Transverse colon (tissue), 4 donors: ENCODE results near the gene TRMU.

Experiments
- POLR2AphosphoS5 ChIP-seq, 3 donors: sonication (generic); formaldehyde crosslinking; IDR thresholded peaks; one replicate each; pipeline ENCODE4 v1.6.1; 2016; ENCODE audit warnings: antibody characterized with exemption in 3 of 3
- TF ChIP-seq, protein P1 (sequence below), 5 experiments: fragments of 200-600 bp in 3 of 5; fragments of 450-650 bp in 2 of 5; sonication (generic) in 3 of 5; IDR thresholded peaks; 1 replicate in 2 of 5; 2 replicates in 3 of 5; pipeline ENCODE4 v1.5.1; 2016 to 2017; ENCODE audit warnings: antibody characterized with exemption in 5 of 5, inconsistent platforms in 3 of 5, mild to moderate bottlenecking in 2 of 5, moderate library complexity in 1 of 5

GRCh38 chr22:46354993-46355305 is 19.4 kb downstream of the TRMU start:
- TF ChIP-seq, protein P1, sequence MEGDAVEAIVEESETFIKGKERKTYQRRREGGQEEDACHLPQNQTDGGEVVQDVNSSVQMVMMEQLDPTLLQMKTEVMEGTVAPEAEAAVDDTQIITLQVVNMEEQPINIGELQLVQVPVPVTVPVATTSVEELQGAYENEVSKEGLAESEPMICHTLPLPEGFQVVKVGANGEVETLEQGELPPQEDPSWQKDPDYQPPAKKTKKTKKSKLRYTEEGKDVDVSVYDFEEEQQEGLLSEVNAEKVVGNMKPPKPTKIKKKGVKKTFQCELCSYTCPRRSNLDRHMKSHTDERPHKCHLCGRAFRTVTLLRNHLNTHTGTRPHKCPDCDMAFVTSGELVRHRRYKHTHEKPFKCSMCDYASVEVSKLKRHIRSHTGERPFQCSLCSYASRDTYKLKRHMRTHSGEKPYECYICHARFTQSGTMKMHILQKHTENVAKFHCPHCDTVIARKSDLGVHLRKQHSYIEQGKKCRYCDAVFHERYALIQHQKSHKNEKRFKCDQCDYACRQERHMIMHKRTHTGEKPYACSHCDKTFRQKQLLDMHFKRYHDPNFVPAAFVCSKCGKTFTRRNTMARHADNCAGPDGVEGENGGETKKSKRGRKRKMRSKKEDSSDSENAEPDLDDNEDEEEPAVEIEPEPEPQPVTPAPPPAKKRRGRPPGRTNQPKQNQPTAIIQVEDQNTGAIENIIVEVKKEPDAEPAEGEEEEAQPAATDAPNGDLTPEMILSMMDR (IDR thresholded peaks at IDR 0.05): no peak
- no peak for TF ChIP-seq POLR2AphosphoS5 (IDR thresholded peaks at IDR 0.05)
